GM13977 (cell line): ENCODE data around the gene JAK3.
"Not testable (repeated sequence)": the region's sequence is repeated elsewhere in the genome, so short reads cannot be mapped to it uniquely, and the experiment has no call there.

Source experiments
- DNase-seq: peaks from one replicate; pipeline ENCODE4 v3.0.0; 2012; ENCODE audit warnings: low spot score
- in situ Hi-C: fragments of 300-500 bp; cut with MboI; formaldehyde crosslinking; loops from one replicate; pipeline ENCODE4 v1.12.0; 2022; ENCODE audit warnings: low sequenced_read_pairs, low pct_unique_long_range_greater_than_20kb, mixed read lengths, inconsistent platforms; ENCODE audit not compliant: unreplicated experiment
- TF ChIP-seq, protein P1 (sequence below): IDR thresholded peaks from 2 replicates; pipeline ENCODE4 v1.5.1; 2012; ENCODE audit warnings: mild to moderate bottlenecking, control low read depth; ENCODE audit not compliant: insufficient read depth; ENCODE audit errors: extremely low read depth, missing control alignments

The JAK3 gene

DNA sequence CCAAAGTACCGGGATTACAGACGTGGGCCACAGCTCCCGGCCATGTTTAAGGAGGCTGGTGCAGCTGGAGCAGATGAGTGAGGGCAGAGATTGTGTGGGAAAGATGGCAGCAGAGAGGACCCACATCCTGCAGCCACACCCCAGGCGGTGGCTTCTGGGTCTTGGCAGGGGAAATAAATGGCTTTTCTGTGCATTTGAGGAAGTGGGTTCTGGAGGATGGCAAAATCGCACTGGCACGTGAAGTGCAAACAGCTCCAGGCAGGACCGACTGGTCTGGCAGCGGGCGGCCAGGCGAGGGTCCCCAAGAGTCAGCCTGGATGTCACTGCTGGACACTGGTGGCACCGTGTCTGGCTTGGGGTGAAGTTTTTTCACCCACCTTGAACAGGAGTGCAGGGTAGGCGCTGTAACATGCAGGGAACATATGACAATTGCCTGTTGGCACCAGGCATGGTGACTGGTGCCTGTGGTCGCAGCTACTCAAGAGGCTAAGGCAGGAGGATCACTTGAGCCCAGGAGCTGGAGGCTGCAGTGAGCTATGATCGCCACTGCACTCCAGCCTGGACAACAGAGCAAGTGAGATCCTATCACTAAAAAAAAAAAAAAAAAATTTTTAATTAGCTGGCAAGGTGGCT, 44.4 kb downstream of the JAK3 start:
- TF ChIP-seq, protein P1, sequence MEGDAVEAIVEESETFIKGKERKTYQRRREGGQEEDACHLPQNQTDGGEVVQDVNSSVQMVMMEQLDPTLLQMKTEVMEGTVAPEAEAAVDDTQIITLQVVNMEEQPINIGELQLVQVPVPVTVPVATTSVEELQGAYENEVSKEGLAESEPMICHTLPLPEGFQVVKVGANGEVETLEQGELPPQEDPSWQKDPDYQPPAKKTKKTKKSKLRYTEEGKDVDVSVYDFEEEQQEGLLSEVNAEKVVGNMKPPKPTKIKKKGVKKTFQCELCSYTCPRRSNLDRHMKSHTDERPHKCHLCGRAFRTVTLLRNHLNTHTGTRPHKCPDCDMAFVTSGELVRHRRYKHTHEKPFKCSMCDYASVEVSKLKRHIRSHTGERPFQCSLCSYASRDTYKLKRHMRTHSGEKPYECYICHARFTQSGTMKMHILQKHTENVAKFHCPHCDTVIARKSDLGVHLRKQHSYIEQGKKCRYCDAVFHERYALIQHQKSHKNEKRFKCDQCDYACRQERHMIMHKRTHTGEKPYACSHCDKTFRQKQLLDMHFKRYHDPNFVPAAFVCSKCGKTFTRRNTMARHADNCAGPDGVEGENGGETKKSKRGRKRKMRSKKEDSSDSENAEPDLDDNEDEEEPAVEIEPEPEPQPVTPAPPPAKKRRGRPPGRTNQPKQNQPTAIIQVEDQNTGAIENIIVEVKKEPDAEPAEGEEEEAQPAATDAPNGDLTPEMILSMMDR: no peak
- in situ Hi-C loops: no loop called here
- DNase-seq: no peak

DNA sequence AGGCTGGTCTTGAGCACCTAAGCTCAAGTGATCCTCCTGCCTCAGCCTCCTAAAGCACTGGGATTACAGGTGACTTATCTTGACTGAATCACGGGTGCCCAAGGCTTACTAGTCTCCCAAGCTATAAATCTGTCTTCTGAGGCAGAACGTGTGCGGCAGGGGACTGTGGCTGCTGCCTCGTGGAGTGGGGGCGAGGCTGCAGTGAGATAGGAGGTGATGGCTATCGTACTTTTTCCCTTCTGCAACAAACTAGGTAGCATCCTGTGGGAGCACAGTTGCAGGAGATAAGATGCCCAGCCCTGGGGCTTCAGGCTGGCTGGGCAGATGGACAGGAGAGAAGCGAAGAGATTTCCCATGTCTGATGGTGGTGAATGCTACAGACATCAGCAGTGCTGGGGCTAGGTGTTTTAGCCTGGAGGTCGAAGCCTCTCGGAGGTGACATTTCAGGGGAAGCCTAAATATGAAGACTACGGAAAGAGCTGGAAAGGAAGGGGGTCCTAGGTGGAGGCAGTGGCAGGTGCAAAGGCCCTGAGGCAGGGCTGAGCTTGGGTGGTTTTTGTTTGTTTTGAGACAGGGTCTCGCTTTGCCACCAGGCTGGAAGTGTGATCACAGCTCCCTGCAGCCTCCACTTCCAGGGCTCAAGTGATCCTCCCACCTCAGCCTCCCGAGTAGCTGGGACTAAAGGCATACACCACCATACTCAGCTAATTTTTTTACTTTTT, 45.5 kb downstream of the JAK3 start:
- TF ChIP-seq, protein P1: no peak
- in situ Hi-C loops: no loop called here
- DNase-seq: no peak

DNA sequence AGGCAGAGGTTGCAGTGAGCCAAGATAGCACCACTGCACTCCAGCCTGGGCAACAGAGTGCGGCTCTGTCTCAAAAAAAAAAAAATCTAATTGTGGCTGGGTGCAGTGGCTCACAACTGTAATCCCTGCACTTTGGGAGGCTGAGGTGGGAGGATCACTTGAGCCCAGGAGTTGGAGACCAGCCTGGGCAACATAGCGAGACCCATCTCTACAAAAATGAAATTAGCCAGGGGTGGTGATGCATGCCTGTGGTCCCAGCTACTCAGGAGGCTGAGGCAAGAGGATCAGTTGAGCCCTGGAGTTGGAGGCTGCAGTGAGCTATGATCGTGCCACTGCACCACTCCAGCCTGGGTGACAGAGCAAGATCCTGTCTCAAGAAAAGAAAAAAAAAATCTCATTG, 49.2 kb downstream of the JAK3 start:
- DNase-seq, in situ Hi-C loops: not testable (repeated sequence)

DNA sequence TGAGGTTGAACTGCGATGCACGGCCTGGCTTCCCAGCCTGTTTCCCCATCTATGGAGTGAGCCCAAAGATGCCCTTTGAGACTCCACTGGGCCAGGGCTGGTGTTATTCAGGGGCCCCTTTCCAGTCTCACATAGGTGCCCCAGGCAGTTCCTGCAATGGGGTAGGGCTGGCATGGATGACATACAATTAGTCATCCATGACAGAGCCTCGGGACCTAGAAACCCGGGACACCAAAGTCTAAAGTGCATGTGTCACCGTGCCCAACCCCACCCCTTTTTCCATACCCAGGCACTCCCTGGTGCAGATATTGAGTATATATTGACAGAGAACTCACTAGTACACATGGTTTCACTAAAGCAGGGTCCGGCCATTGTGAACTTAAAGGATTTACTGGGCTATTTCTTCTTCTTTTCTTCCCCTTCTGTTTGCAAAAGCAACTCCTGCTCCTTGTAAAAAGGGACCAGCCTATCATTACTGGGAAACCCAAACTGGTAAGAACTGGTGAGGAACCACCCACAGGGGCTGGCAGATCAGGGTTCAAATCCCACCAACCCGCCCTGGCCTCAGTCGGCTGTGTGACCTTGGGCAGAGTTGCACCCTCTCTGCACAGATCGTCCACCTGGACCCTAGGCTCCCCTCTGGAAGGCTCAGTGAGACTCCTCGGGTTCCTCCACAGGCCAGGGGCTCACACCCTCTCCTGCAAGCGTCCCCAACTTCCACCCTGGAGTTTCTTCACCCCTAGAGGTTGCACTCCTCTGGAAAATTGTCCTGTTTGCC, 50.2 kb downstream of the JAK3 start:
- in situ Hi-C loops: no loop called here
- DNase-seq: no peak
- TF ChIP-seq, protein P1: no peak

DNA sequence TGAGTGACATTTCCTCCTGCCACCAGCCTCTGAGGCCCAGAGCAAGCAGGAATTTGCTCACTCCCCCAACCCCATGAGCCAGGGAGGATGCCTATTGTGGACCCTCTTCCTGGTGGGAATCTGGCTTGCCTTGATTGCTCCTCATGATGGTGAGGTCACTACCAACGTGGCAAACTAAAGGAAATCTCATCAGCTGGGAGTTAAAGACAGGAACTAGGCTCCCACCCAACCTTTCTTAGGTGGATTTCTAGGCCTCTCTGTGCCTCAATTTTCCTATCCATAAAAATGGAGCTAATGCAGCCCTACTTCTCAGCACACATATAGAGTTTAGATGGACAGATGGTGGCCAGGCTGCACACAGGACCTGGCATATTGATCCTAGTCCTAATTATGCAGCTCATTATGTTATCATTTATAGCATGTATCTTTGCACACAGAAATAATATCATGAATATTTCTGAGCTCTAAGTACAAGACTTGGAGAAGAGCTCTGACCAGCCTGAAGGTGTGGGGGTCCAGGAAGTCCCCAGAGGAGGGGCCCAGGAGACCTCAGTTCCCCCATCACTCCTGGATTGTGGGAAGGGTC, 50.9 kb downstream of the JAK3 start:
- no peak for DNase-seq
- in situ Hi-C loops: no loop called here
- TF ChIP-seq, protein P1: no peak

DNA sequence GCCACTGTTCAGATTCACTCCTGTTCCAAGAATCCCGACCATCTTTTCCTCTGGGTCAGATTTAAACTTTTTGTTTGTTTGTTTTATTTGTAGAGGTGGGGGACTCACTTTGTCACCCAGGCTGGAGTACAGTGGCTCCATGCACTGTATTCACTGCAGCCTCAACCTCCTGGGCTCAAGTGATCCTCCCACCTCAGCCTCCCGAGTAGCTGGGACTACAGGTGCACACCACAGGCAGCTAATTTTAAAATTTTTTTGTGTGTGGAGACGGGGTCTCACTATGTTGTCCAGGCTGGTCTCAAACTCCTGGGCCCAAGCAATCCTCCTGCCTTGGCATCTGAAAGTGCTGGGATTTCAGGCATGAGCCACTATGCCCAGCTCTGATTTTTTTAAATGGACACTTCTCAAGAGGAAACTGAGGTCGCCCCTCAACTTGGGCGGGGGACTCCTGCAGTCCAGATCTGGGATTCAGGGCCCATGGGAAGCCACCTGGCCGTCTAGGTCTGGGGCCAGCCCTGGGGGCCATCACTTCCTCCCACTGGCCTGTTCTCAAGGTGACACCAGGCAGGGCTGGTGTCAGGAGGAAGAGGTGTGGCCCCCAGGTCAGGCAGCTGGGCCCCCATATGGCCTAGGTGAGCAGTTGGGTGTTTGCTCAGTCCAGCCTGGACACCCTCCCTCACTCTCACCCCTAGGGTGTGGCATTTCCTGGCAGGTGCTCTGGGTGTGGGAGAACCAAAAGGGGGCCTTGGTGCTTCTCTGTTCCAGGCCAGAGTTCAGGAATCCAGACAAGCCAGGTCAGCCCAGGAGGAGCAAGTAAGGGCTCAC, 51.6 kb downstream of the JAK3 start:
- TF ChIP-seq, protein P1: no peak
- no peak for DNase-seq
- in situ Hi-C loops: no loop called here
